Measurements from ENCODE around the gene USP34. TPM values are rescaled to one million over a fixed set of nuclear protein-coding genes. Genes with fewer than 3 reads are reported as not detected.

The USP34 gene
- total RNA-seq, 2 donors from 2014 or later = 66.0 to 76.0 TPM

- DNase-seq (ENCODE audit: low spot score) = no peak
- H3K27me3 ChIP-seq = no peaks in the 10 kb centered on the region
- peaks cover 0 to 34% of the 10 kb centered on the region in 2 donors for H3K4me1 ChIP-seq
- H3K4me3 ChIP-seq = no peak overlapping the region
- no peaks in the 10 kb centered on the region for H3K36me3 ChIP-seq
- no peak overlapping the region for H3K27ac ChIP-seq
- TF ChIP-seq, protein P1, sequence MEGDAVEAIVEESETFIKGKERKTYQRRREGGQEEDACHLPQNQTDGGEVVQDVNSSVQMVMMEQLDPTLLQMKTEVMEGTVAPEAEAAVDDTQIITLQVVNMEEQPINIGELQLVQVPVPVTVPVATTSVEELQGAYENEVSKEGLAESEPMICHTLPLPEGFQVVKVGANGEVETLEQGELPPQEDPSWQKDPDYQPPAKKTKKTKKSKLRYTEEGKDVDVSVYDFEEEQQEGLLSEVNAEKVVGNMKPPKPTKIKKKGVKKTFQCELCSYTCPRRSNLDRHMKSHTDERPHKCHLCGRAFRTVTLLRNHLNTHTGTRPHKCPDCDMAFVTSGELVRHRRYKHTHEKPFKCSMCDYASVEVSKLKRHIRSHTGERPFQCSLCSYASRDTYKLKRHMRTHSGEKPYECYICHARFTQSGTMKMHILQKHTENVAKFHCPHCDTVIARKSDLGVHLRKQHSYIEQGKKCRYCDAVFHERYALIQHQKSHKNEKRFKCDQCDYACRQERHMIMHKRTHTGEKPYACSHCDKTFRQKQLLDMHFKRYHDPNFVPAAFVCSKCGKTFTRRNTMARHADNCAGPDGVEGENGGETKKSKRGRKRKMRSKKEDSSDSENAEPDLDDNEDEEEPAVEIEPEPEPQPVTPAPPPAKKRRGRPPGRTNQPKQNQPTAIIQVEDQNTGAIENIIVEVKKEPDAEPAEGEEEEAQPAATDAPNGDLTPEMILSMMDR (IDR thresholded peaks at IDR 0.05) = no peak
- H3K9me3 ChIP-seq = no peaks in the 10 kb centered on the region
Measured at GRCh38 chr2:61443342-61444041, 27.4 kb downstream of the USP34 start.

- DNase-seq (ENCODE audit: low spot score) = no peak
- H3K9me3 ChIP-seq = peaks cover 0 to 11% of the 10 kb centered on the region in 2 donors
- no peaks in the 10 kb centered on the region for H3K27me3 ChIP-seq
- H3K4me1 ChIP-seq = peaks cover 0 to 38% of the 10 kb centered on the region in 2 donors
- no peaks in the 10 kb centered on the region for H3K36me3 ChIP-seq
- H3K27ac ChIP-seq = peak overlapping the region in 1 of 2 donors; percentile 19
- no peak overlapping the region for H3K4me3 ChIP-seq
- TF ChIP-seq, protein P1 (IDR thresholded peaks at IDR 0.05) = no peak
Measured at GRCh38 chr2:61439241-61440002, 31.5 kb downstream of the USP34 start.

- Histone ChIP-seq H3K9me3 (peaks cover 0 to 11% of the 10 kb centered on the region in 2 donors), H3K27ac (no peak overlapping the region), H3K27me3 (no peaks in the 10 kb centered on the region), H3K4me3 (no peak overlapping the region), H3K4me1 (peaks cover 0 to 42% of the 10 kb centered on the region in 2 donors), H3K36me3 (no peaks in the 10 kb centered on the region)
- TF ChIP-seq, protein P1 (IDR thresholded peaks at IDR 0.05) = no peak
- no peak for DNase-seq (ENCODE audit: low spot score)
Measured at GRCh38 chr2:61438670-61439069, 32.2 kb downstream of the USP34 start.

GRCh38 chr2:61437170-61437569 is 33.7 kb downstream of the USP34 start:
- DNase-seq (ENCODE audit: low spot score) = no peak
- no peak overlapping the region for H3K27ac ChIP-seq
- TF ChIP-seq, protein P1 (IDR thresholded peaks at IDR 0.05) = no peak
- peaks cover 0 to 45% of the 10 kb centered on the region in 2 donors for H3K4me1 ChIP-seq
- H3K4me3 ChIP-seq = no peak overlapping the region
- H3K9me3 ChIP-seq = peaks cover 0 to 11% of the 10 kb centered on the region in 2 donors
- no peaks in the 10 kb centered on the region for H3K27me3 ChIP-seq
- H3K36me3 ChIP-seq = no peaks in the 10 kb centered on the region

DNA sequence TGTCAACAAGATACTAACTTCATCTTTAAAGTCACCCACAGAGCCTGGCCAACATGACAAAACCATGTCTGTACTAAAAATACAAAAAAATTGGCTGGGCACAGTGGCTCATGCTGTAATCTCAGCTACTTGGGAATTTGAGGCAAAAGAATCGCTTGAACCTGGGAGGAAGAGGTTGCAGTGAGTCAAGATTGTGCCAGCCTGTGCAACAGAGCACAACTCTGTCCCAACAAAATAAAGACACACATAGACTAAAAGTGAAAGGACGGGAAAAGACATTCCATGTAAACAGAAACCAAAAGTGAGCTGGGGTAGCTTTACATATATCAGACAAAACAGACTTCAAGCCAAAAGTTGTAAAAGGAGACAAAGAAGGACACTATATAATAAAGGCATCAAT is 34.8 kb downstream of the USP34 start:
- Histone ChIP-seq H3K9me3 (peaks cover 0 to 11% of the 10 kb centered on the region in 2 donors), H3K4me3 (no peak overlapping the region), H3K36me3 (no peaks in the 10 kb centered on the region), H3K27me3 (no peaks in the 10 kb centered on the region), H3K27ac (no peak overlapping the region), H3K4me1 (peaks cover 0 to 41% of the 10 kb centered on the region in 2 donors)
- TF ChIP-seq, protein P1 (IDR thresholded peaks at IDR 0.05) = no peak
- DNase-seq (ENCODE audit: low spot score) = no peak
